ENCODE measurements around the gene PVRIG.
"Not testable (repeated sequence)": the region's sequence is repeated elsewhere in the genome, so short reads cannot be mapped to it uniquely, and the experiment has no call there.

Gene PVRIG

GRCh38 chr7:100243385-100243784, 23.6 kb downstream of the PVRIG start:
- DNase-seq = not testable (repeated sequence)

GRCh38 chr7:100244988-100245605, 25.3 kb downstream of the PVRIG start:
- DNase-seq = not testable (repeated sequence)

GRCh38 chr7:100246121-100246864, 26.5 kb downstream of the PVRIG start:
- DNase-seq = not testable (repeated sequence)

GRCh38 chr7:100246865-100247137, 27.1 kb downstream of the PVRIG start:
- not testable (repeated sequence) for DNase-seq

- DNase-seq = no peak
Measured at GRCh38 chr7:100247152-100247757, 27.5 kb downstream of the PVRIG start.

- DNase-seq = no peak
Measured at GRCh38 chr7:100248483-100248882, 28.7 kb downstream of the PVRIG start.

DNA sequence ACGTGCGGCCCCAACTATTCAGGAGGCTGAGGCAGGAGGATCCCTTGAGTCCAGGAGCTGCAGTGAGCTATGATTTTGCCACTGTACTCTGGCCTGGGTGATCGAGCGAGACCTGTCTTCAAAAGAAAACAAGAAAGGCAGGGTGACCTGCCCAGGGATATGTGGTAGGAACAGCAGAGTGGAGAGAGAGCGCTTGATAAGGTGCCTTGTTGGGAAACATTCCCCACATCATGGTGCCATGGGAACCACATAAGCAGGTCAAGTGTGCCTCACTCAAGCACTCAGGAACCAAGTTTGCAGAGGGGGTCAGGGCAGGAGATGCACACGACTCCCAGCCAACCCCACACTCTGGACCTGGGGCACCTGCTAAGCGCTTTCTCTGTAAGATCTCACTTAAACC, 37.3 kb downstream of the PVRIG start:
- no peak for DNase-seq

- DNase-seq = not testable (repeated sequence)
Measured at GRCh38 chr7:100259984-100260383, 40.2 kb downstream of the PVRIG start.

- DNase-seq = not testable (repeated sequence)
Measured at GRCh38 chr7:100262896-100263295, 43.1 kb downstream of the PVRIG start.

DNA sequence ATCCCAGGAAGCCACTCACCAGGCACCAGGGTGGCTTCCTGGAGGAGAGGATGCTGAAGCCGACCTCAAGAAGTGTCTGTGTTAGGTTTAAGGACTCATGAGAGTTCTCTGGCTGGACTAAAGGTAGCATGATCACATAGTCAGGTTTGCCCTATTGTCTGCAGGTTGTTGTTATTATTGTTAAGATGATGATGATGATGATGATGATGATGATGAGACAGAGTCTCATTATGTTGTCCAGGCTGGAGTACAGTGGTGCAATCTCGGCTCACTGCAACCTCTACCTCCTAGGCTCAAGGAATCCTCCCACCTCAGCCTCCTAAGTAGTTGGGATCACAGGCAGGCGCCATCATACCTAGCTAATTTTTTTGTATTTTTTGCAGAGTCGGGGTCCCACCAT, 44.5 kb downstream of the PVRIG start:
- DNase-seq = not testable (repeated sequence)

GRCh38 chr7:100264669-100265165, 45.0 kb downstream of the PVRIG start:
- not testable (repeated sequence) for DNase-seq

DNA sequence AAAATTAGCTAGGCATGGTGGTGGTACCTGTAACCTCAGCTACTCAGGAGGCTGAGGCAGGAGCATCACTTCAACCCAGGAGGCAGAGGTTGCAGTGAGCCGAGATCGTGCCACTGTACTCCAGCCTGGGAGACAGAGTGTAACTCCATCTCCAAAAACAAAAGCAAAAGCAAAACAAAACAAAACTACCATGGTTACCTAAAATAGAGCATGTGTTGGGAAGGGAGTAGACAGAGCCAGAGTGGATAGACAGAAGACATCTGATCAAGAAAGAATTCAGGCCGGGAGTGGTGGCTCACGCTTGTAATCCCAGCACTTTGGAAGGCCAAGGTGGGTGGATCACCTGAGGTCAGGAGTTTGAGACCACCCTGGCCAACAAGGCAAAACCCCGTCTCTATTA, 46.1 kb downstream of the PVRIG start:
- DNase-seq = not testable (repeated sequence)

DNA sequence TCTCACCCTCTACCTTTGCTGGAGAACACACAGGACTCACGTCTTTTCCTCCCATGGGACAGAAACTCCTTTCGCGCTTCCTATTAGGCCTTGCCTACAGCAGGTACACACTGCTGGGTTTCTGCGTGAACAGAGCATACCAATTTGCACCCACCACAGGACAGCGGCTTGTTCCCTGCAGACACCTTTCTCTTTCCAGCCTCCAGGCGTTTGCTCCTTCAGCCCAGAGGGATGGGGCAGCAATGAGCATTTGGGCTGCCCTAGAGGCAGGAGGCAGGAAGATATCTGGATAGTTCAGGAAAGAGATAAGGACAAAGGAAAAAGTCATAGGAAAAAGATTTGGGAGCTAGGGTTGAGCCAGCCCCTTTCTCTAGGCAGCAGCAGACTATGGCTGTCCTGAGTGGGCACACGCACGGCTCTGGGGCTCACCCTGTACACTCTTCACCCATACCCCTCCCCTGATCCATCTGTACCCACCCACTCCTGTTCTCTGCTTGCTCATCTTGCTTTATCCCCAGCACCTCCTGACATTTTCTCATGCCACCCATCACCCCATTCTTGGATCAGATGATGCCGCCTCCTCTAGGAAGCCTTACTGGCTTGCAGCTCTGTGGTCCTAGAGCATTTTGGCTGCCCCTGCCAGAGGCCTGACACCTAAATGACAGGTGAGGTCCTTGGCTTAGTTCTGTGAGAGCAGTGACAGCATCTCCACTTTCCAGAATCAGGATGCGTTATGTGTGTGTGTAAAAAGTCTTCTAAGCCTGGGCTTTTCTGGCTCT, 47.0 kb downstream of the PVRIG start:
- DNase-seq = no peak

DNA sequence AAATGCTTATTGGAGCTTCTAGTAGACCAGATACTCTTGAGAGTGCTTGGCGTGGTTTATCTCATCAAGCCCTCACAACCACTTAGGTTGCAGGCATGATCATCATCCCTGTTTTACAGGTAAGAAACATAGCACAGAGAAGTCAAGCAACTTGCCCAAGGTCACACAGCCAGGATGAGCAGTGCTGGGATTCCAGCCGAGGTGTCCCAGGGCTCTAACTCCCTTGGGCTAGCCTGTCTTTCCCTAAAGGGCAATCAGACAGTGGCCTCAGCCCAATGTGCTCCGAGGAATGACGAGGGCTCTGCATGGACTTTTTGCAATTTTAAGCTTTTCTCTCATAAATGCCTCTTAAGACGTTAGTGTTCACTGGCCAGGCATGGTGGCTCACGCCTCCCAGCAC, 47.9 kb downstream of the PVRIG start:
- DNase-seq = no peak

- not testable (repeated sequence) for DNase-seq
Measured at GRCh38 chr7:100268882-100269281, 49.1 kb downstream of the PVRIG start.

GRCh38 chr7:100269306-100270045, 49.7 kb downstream of the PVRIG start:
- not testable (repeated sequence) for DNase-seq

- not testable (repeated sequence) for DNase-seq
Measured at GRCh38 chr7:100270046-100270918, 50.5 kb downstream of the PVRIG start.
